Psoas muscle (tissue), 8 donors: Measurements from ENCODE around the gene IPPK. TPM values are rescaled to one million over a fixed set of nuclear protein-coding genes. Genes with fewer than 3 reads are reported as not detected.
A peak's percentile ranks its signal among the peaks of the same experiment; 100 is the strongest.

Source experiments
- ATAC-seq, 4 donors: fragments of 200-7000 bp; cut with Tn5 transposase; one replicate each; pipeline ENCODE4 v1.9.1; 2020; ENCODE audit warnings: moderate library complexity in 3 of 4, mild to moderate bottlenecking in 2 of 4
- DNase-seq, 2 donors: peaks; one replicate each; pipeline ENCODE4 v3.0.0-alpha.2; 2020
- H3K27ac ChIP-seq: fragments of 200-600 bp; one replicate; pipeline ENCODE4 v1.8.0; 2022
- H3K27me3 ChIP-seq, 3 donors: fragments of 200-600 bp in 1 of 3; one replicate each; pipeline versions ENCODE4 v1.6.1 to v1.8.0; 2013 to 2022; ENCODE audit warnings: low read length in 2 of 3, mild to moderate bottlenecking in 2 of 3, moderate library complexity in 1 of 3; ENCODE audit not compliant: insufficient read depth in 3 of 3
- H3K36me3 ChIP-seq, 2 donors: fragments of 200-600 bp in 1 of 2; one replicate each; pipeline versions ENCODE4 v1.6.1 to v1.8.0; 2013 to 2022; ENCODE audit warnings: low read depth in 1 of 2, mild to moderate bottlenecking in 1 of 2, moderate library complexity in 1 of 2; ENCODE audit not compliant: insufficient read depth in 1 of 2
- H3K4me1 ChIP-seq: fragments of 200-600 bp; one replicate; pipeline ENCODE4 v1.8.0; 2022
- H3K4me3 ChIP-seq: fragments of 200-600 bp; one replicate; pipeline ENCODE4 v1.8.0; 2022; ENCODE audit warnings: mild to moderate bottlenecking
- H3K9me3 ChIP-seq: fragments of 200-600 bp; one replicate; pipeline ENCODE4 v1.8.0; 2022
- CTCF ChIP-seq: fragments of 200-600 bp; IDR thresholded peaks from one replicate; pipeline ENCODE4 v1.8.0; 2022; ENCODE audit warnings: antibody characterized with exemption
- WGBS, 3 donors: extraction: QIAGEN DNeasy Blood & Tissue Kit; methylation state at CpG; one replicate each; pipeline versions ENCODE4 v1.1.6 to v1.1.7; 2013; 5-methylcytosine and 5-hydroxymethylcytosine counted together
- intact Hi-C, 2 donors: fragments of 100-400 bp; cut with DNase I; formaldehyde crosslinking; loops; one replicate each; pipeline versions ENCODE4 v1.11.0 to v1.14.2; 2022
- polyA plus RNA-seq, 3 donors: library from polyadenylated mRNA; stranded (reverse); fragments of 200-250 nt; gene quantifications; one replicate each; pipeline ENCODE4 v1.2.3, GENCODE V29; 2013
- total RNA-seq, 4 donors: library from RNA; stranded (reverse); fragmentation: NEBNext Ultra II Directional in 2 of 4; extraction: Animal tissue kit (Norgen Biotek cat#: 25700) in 2 of 4; gene quantifications; one replicate each; pipeline versions ENCODE4 v1.2.1 to v1.2.4, GENCODE V29; 2021 to 2023
- donor health status: healthy with polysubstance abuse.
- donor health status: DM: no; HTN: no; CAD: no; lungs with moderate emphysema.
- donor health status: Bipolar disorder and iron deficiency.
- donor health status: healthy.
- donor health status: DM: yes; HTN: yes; CAD: no.
- donor health status: DM: no; HTN: no; CAD: no.
- donor health status: DM: no; HTN: no; CAD: no.
- donor health status: DM: yes; HTN: yes; CAD: no.

The IPPK gene
- total and polyA plus RNA-seq, 7 donors, result 3.9 to 10.5 (median 8.5) TPM

- WGBS, 3 donors, result 95 to 96% (median 96%) methylated on average over 7 of the region's 7 CpGs
- ATAC-seq (no peak), DNase-seq (no peak)
- TF ChIP-seq CTCF, result no peak
- intact Hi-C loops, result no loop called here
- H3K4me1 ChIP-seq, result no peaks in the 10 kb centered on the region
- no peaks in the 10 kb centered on the region for H3K9me3 ChIP-seq
- peaks cover 0 to 38% of the 10 kb centered on the region in 2 donors for H3K36me3 ChIP-seq
- H3K4me3 ChIP-seq, result no peak overlapping the region
- H3K27me3 ChIP-seq, result no peaks in the 10 kb centered on the region
- no peak overlapping the region for H3K27ac ChIP-seq
Observed at GRCh38 chr9:92658176-92658575, 11.8 kb downstream of the IPPK start.

GRCh38 chr9:92657296-92658094 lies 12.4 kb downstream of the IPPK start:
- Histone ChIP-seq H3K36me3 (peaks cover 0 to 44% of the 10 kb centered on the region in 2 donors), H3K27me3 (no peaks in the 10 kb centered on the region), H3K27ac (no peak overlapping the region), H3K4me1 (no peaks in the 10 kb centered on the region), H3K9me3 (no peaks in the 10 kb centered on the region), H3K4me3 (no peak overlapping the region)
- ATAC-seq, result peak in 1 of 4 donors; percentile 49
- no peak for TF ChIP-seq CTCF
- intact Hi-C loops, result no loop called here
- 88 to 94% (median 90%) methylated on average over 17 of the region's 17 CpGs for WGBS, 3 donors
- no peak for DNase-seq

GRCh38 chr9:92656537-92656925 lies 13.4 kb downstream of the IPPK start:
- intact Hi-C loops, result no loop called here

GRCh38 chr9:92655896-92656536 lies 13.9 kb downstream of the IPPK start:
- H3K27ac ChIP-seq, result no peak overlapping the region
- no peak for TF ChIP-seq CTCF
- H3K27me3 ChIP-seq, result no peaks in the 10 kb centered on the region
- intact Hi-C loops, result no loop called here
- H3K4me3 ChIP-seq, result no peak overlapping the region
- ATAC-seq (no peak), DNase-seq (no peak)
- no peaks in the 10 kb centered on the region for H3K4me1 ChIP-seq
- peaks cover 0 to 54% of the 10 kb centered on the region in 2 donors for H3K36me3 ChIP-seq
- H3K9me3 ChIP-seq, result no peaks in the 10 kb centered on the region
- 87 to 91% (median 90%) methylated on average over 9 of the region's 9 CpGs for WGBS, 3 donors

More at GRCh38 chr9:92656537-92656925, 13.4 kb downstream of the IPPK start:
- no peak for TF ChIP-seq CTCF
- H3K9me3 ChIP-seq, result no peaks in the 10 kb centered on the region
- H3K27ac ChIP-seq, result no peak overlapping the region
- H3K4me1 ChIP-seq, result no peaks in the 10 kb centered on the region
- no peak overlapping the region for H3K4me3 ChIP-seq
- H3K36me3 ChIP-seq, result peaks cover 0 to 48% of the 10 kb centered on the region in 2 donors
- 93 to 97% (median 95%) methylated on average over 11 of the region's 11 CpGs for WGBS, 3 donors
- ATAC-seq (no peak), DNase-seq (no peak)
- H3K27me3 ChIP-seq, result no peaks in the 10 kb centered on the region
